GM23338 (cell line): ENCODE data around the gene ATF5.

Experiments
- POLR2AphosphoS5 ChIP-seq: IDR thresholded peaks from 2 replicates; pipeline ENCODE4 v1.6.1; 2016; ENCODE audit warnings: antibody characterized with exemption, low read depth
- TF ChIP-seq, protein P1 (sequence below), 2 experiments: fragments of 200-600 bp in 1 of 2; sonication (generic) in 1 of 2; conservative IDR thresholded peaks; 2 replicates each; pipeline versions ENCODE4 v1.5.1 to v1.6.1; 2016 to 2017; ENCODE audit warnings: antibody characterized with exemption in 2 of 2, low read depth in 2 of 2, mild to moderate bottlenecking in 2 of 2, moderate library complexity in 1 of 2

DNA sequence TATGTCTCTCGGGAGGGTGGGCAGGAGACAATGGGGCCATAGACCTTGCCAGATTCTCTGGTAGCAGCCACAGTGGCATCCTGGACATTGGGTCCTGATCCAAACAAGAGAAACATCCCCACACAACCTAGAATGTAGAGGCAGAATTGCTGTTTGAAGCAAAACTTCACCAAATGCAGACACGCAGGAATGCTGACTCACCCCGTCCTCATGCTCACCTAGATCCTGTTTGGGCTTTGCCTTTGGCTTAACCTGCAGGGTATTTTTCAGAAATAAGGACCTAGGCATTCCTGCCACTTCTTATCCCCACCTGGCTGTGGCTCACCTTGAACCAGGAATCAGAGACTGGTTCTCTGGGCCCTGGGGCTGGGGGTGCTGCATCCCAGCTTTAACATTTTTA lies 44.2 kb upstream of the ATF5 start:
- TF ChIP-seq, protein P1, sequence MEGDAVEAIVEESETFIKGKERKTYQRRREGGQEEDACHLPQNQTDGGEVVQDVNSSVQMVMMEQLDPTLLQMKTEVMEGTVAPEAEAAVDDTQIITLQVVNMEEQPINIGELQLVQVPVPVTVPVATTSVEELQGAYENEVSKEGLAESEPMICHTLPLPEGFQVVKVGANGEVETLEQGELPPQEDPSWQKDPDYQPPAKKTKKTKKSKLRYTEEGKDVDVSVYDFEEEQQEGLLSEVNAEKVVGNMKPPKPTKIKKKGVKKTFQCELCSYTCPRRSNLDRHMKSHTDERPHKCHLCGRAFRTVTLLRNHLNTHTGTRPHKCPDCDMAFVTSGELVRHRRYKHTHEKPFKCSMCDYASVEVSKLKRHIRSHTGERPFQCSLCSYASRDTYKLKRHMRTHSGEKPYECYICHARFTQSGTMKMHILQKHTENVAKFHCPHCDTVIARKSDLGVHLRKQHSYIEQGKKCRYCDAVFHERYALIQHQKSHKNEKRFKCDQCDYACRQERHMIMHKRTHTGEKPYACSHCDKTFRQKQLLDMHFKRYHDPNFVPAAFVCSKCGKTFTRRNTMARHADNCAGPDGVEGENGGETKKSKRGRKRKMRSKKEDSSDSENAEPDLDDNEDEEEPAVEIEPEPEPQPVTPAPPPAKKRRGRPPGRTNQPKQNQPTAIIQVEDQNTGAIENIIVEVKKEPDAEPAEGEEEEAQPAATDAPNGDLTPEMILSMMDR (conservative IDR thresholded peaks at IDR 0.05; ENCODE audit: low read depth in 2 of 2), result no peak
- TF ChIP-seq POLR2AphosphoS5, result no peak
